Endothelial cell of umbilical vein (primary cell): Measurements from ENCODE around the gene LRRC46. TPM values are rescaled to one million over a fixed set of nuclear protein-coding genes. Genes with fewer than 3 reads are reported as not detected.

ENCODE experiments used
- BruUV-seq: library from RNA; stranded (reverse); fragments of 400-500 nt; replicated peaks from 2 replicates; lab custom pipeline; 2021; lab: Mats Ljungman, UMichigan
- CTCF ChIA-PET: fragments of 300-600, 350-600 bp; sonication (Branson Sonifier 250); formaldehyde crosslinking; loops from one replicate; lab custom pipeline; 2021; ENCODE audit warnings: antibody characterized with exemption, inconsistent platforms; lab: Charles Lee
- POLR2A ChIA-PET: fragments of 300-600, 350-600 bp; sonication (Branson Sonifier 250); formaldehyde crosslinking; loops from one replicate; lab custom pipeline; 2021; ENCODE audit warnings: antibody characterized with exemption, inconsistent platforms; lab: Charles Lee
- DNase-seq: peaks from one replicate; pipeline ENCODE4 v3.0.0-alpha.2; 2011; ENCODE audit warnings: low read depth, low spot score
- FAIRE-seq: peaks from 2 replicates; lab custom pipeline; 2011; peaks lifted over from hg19 to GRCh38; lab: Jason Lieb, UNC
- H2AFZ ChIP-seq: 2 replicates; pipeline ENCODE4 v1.6.0; 2012; ENCODE audit warnings: low read depth, low read length, control low read depth, inconsistent platforms
- H3K27ac ChIP-seq: 2 replicates; pipeline ENCODE4 v1.5.1; 2011; ENCODE audit warnings: low read depth, mild to moderate bottlenecking, control low read depth, low read length, moderate library complexity; ENCODE audit not compliant: insufficient read depth
- H3K27me3 ChIP-seq, 2 experiments: 2 replicates each; pipeline versions ENCODE4 v1.6.0 to v1.6.1; 2011; ENCODE audit warnings: low read length in 2 of 2, mixed read lengths in 1 of 2; ENCODE audit not compliant: control insufficient read depth in 2 of 2, insufficient read depth in 2 of 2
- H3K36me3 ChIP-seq, 2 experiments: 2 replicates in 1 of 2; 3 replicates in 1 of 2; pipeline ENCODE4 v1.5.1; 2011; ENCODE audit warnings: low read length in 2 of 2, mild to moderate bottlenecking in 1 of 2, moderate library complexity in 1 of 2; ENCODE audit not compliant: control insufficient read depth in 2 of 2, insufficient read depth in 2 of 2; ENCODE audit errors: extremely low read depth in 1 of 2
- H3K4me1 ChIP-seq: 3 replicates; pipeline ENCODE4 v1.5.1; 2011; ENCODE audit warnings: mild to moderate bottlenecking, low read length; ENCODE audit not compliant: control insufficient read depth, insufficient read depth; ENCODE audit errors: extremely low read depth
- H3K4me2 ChIP-seq: 2 replicates; pipeline ENCODE4 v1.6.1; 2011; ENCODE audit warnings: low read length, control low read depth, mixed read lengths; ENCODE audit not compliant: insufficient read depth
- H3K4me3 ChIP-seq, 3 experiments: fragments of 200-600 bp in 1 of 3; sonication (generic), shearing (Covaris generic) in 1 of 3; replicated peaks in 1 of 3; 2 replicates each; pipeline ENCODE4 v1.5.1; 2011 to 2016; ENCODE audit warnings: control low read depth in 3 of 3, low read length in 3 of 3, mild to moderate bottlenecking in 2 of 3, inconsistent platforms in 1 of 3, low read depth in 1 of 3, moderate library complexity in 1 of 3; ENCODE audit not compliant: insufficient read depth in 1 of 3
- H3K79me2 ChIP-seq: 2 replicates; pipeline ENCODE4 v1.6.0; 2012; ENCODE audit warnings: low read length, inconsistent platforms; ENCODE audit not compliant: control insufficient read depth, insufficient read depth
- H3K9ac ChIP-seq: replicated peaks from 2 replicates; pipeline ENCODE3; 2011; ENCODE audit warnings: low read length, control low read depth; ENCODE audit not compliant: insufficient read depth; ENCODE audit errors: extremely low read depth
- H3K9me1 ChIP-seq: replicated peaks from 3 replicates; pipeline ENCODE4 v1.6.0; 2011; ENCODE audit warnings: mild to moderate bottlenecking, low read length; ENCODE audit not compliant: control insufficient read depth, insufficient read depth; ENCODE audit errors: extremely low read depth
- H3K9me3 ChIP-seq: replicated peaks from 2 replicates; pipeline ENCODE4 v1.5.1; 2012; ENCODE audit warnings: low read length, inconsistent platforms; ENCODE audit not compliant: control insufficient read depth, insufficient read depth
- H4K20me1 ChIP-seq: replicated peaks from 2 replicates; pipeline ENCODE3; 2011; ENCODE audit warnings: mild to moderate bottlenecking, low read length; ENCODE audit not compliant: control insufficient read depth, insufficient read depth; ENCODE audit errors: extremely low read depth
- EZH2 ChIP-seq: IDR thresholded peaks from 2 replicates; pipeline ENCODE4 v1.6.1; 2012; ENCODE audit warnings: borderline replicate concordance, low read depth, mild to moderate bottlenecking, moderate library complexity, low read length, inconsistent platforms; ENCODE audit not compliant: severe bottlenecking
- FOS ChIP-seq: IDR thresholded peaks from 2 replicates; pipeline ENCODE4 v1.6.1; 2011; ENCODE audit warnings: mild to moderate bottlenecking, low read length, moderate library complexity, borderline replicate concordance; ENCODE audit not compliant: insufficient read depth
- GATA2 ChIP-seq: IDR thresholded peaks from 2 replicates; pipeline ENCODE4 v1.7.0; 2011; ENCODE audit warnings: low read depth, mild to moderate bottlenecking, moderate library complexity, mixed read lengths, low read length; ENCODE audit not compliant: insufficient read length, insufficient read depth
- JUN ChIP-seq: IDR thresholded peaks from 2 replicates; pipeline ENCODE4 v1.6.1; 2011; ENCODE audit warnings: borderline replicate concordance, low read depth; ENCODE audit not compliant: insufficient read length, insufficient read depth
- MAX ChIP-seq: IDR thresholded peaks from 2 replicates; pipeline ENCODE4 v1.6.1; 2011; ENCODE audit not compliant: insufficient read depth, insufficient read length
- MYC ChIP-seq: IDR thresholded peaks from one replicate; pipeline ENCODE4 v1.6.1; 2011; ENCODE audit warnings: mild to moderate bottlenecking, low read depth, low read length
- POLR2A ChIP-seq: IDR thresholded peaks from 2 replicates; pipeline ENCODE4 v1.6.1; 2012; ENCODE audit warnings: low read depth, mild to moderate bottlenecking, control low read depth, low read length
- POLR2AphosphoS5 ChIP-seq: IDR thresholded peaks from 2 replicates; pipeline ENCODE4 v1.6.1; 2012; ENCODE audit warnings: low read depth, mild to moderate bottlenecking, control low read depth, low read length, moderate library complexity; ENCODE audit not compliant: insufficient read depth
- dilution Hi-C: fragments of 300-500 bp; cut with MboI; formaldehyde crosslinking; loops from one replicate; pipeline ENCODE4 v1.15.0; 2019; ENCODE audit warnings: low sequenced_read_pairs; ENCODE audit not compliant: extremely low pct_ligation_motif_present
- intact Hi-C: fragments of 100-400 bp; cut with micrococcal nuclease; formaldehyde crosslinking; loops from one replicate; pipeline ENCODE4 v1.10.0; 2022
- polyA plus RNA-seq, 4 experiments: library from polyadenylated mRNA; depleted of rRNA in 3 of 4; stranded (reverse) in 3 of 4; unstranded in 1 of 4; fragments of >200 nt; gene quantifications; 2 replicates each; pipeline versions ENCODE4 v1.2.1 to v1.2.3, GENCODE V29; 2011 to 2012; ENCODE audit warnings: missing spikeins in 1 of 4
- total RNA-seq: library from RNA; stranded (reverse); gene quantifications from 2 replicates; pipeline ENCODE4 v1.2.3, GENCODE V29; 2021
- TF ChIP-seq, protein P1 (sequence below), 2 donors: IDR thresholded peaks; 1 replicate in 1 of 2; 2 replicates in 1 of 2; pipeline ENCODE4 v1.5.1; 2011; ENCODE audit warnings: low read length in 2 of 2, mild to moderate bottlenecking in 2 of 2, moderate library complexity in 2 of 2, control low read depth in 1 of 2, inconsistent platforms in 1 of 2, low read depth in 1 of 2; ENCODE audit not compliant: insufficient read depth in 1 of 2; ENCODE audit errors: extremely low read depth in 1 of 2

Gene LRRC46
- total and polyA plus RNA-seq, 2 donors (not counting 3 experiments of a cell fraction or from before 2014, with no cell fraction given), result 0.36 to 0.42 TPM

DNA sequence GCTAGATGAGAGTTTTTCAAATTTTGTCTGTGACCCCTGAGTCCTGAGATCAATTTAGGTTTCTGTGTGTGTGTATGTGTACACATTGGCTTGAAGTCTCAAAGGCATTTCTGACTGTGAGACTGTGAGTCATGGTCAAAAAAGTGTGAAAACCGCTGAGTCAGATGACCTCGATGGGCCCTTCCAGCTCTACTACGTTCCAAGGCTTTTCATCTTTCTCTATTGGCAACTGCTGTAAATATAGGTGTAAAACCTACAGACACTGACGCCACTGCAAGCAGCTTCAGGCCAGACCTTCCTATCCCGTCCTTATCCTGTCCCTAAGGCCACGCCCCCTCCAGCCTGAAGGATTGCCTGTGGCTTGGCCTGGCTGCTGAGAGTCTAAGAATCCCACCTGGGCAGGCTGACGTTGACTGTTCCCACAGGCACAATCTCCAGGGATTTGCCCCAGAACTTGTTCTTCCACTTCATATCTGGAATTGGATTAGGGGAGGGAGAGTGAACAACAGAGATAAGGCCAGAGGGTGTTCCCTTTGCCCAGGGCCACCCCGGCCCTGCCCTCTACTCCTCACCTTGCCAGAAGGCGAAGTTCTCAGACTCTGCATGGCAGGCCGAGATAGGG is 21.2 kb upstream of the LRRC46 start:
- TF ChIP-seq POLR2A (no peak), JUN (peak; percentile 46), FOS (peak; percentile 78)
- peak overlapping the region; percentile 54 for H3K27ac ChIP-seq
- no peak overlapping the region for H3K4me3 ChIP-seq
- no peak overlapping the region for H3K4me2 ChIP-seq
- H3K27me3 ChIP-seq, result no peaks in the 10 kb centered on the region
- no peaks in the 10 kb centered on the region for H3K9me1 ChIP-seq
- H4K20me1 ChIP-seq, result no peaks in the 10 kb centered on the region
- POLR2A ChIA-PET, result no interaction called here
- DNase-seq, result peak; percentile 65
- no peaks in the 10 kb centered on the region for H3K79me2 ChIP-seq
- H3K9me3 ChIP-seq, result no peaks in the 10 kb centered on the region
- H3K9ac ChIP-seq, result no peak overlapping the region
- peaks cover 3 to 51% of the 10 kb centered on the region in 2 experiments for H3K36me3 ChIP-seq
- H3K4me1 ChIP-seq, result peaks cover 9% of the 10 kb centered on the region
- peak; percentile 91 for FAIRE-seq
- dilution Hi-C loops (no loop called here), intact Hi-C loops (no loop called here)
- BruUV-seq, result no TSS peak
- H2AFZ ChIP-seq, result no peak overlapping the region
- CTCF ChIA-PET, result interaction anchor here (0.7 to 1.4 kb wide), 2 partner anchors 9 to 112 kb away, joined by 3 to 5 read pairs; no protein-coding TSS in a partner anchor

GRCh38 chr17:47810901-47811635 is 20.4 kb upstream of the LRRC46 start:
- H3K27me3 ChIP-seq, result no peaks in the 10 kb centered on the region
- peak overlapping the region; percentile 54 for H3K27ac ChIP-seq
- ChIA-PET CTCF (interaction anchor here (1.4 kb wide), 1 partner anchor 10 kb away, joined by 5 read pairs; no protein-coding TSS in a partner anchor), POLR2A (no interaction called here)
- BruUV-seq, result no TSS peak
- intact Hi-C loops, result no loop called here
- peaks cover 3 to 58% of the 10 kb centered on the region in 2 experiments for H3K36me3 ChIP-seq
- H3K9me1 ChIP-seq, result no peaks in the 10 kb centered on the region
- DNase-seq, result no peak
- TF ChIP-seq MAX (no peak), GATA2 (no peak), POLR2AphosphoS5 (no peak), POLR2A (no peak), FOS (no peak), EZH2 (no peak), MYC (no peak), JUN (no peak)
- TF ChIP-seq, protein P1, sequence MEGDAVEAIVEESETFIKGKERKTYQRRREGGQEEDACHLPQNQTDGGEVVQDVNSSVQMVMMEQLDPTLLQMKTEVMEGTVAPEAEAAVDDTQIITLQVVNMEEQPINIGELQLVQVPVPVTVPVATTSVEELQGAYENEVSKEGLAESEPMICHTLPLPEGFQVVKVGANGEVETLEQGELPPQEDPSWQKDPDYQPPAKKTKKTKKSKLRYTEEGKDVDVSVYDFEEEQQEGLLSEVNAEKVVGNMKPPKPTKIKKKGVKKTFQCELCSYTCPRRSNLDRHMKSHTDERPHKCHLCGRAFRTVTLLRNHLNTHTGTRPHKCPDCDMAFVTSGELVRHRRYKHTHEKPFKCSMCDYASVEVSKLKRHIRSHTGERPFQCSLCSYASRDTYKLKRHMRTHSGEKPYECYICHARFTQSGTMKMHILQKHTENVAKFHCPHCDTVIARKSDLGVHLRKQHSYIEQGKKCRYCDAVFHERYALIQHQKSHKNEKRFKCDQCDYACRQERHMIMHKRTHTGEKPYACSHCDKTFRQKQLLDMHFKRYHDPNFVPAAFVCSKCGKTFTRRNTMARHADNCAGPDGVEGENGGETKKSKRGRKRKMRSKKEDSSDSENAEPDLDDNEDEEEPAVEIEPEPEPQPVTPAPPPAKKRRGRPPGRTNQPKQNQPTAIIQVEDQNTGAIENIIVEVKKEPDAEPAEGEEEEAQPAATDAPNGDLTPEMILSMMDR (IDR thresholded peaks at IDR 0.05; ENCODE audit: extremely low read depth in 1 of 2, insufficient read depth in 1 of 2, low read depth in 1 of 2, low read length in 2 of 2), result no peak
- FAIRE-seq, result no peak
- no peaks in the 10 kb centered on the region for H3K9me3 ChIP-seq
- H3K4me3 ChIP-seq, result no peak overlapping the region
- H3K4me1 ChIP-seq, result peaks cover 9% of the 10 kb centered on the region
- no peak overlapping the region for H3K9ac ChIP-seq
- H4K20me1 ChIP-seq, result no peaks in the 10 kb centered on the region
- dilution Hi-C loops, result no loop called here
- H3K79me2 ChIP-seq, result no peaks in the 10 kb centered on the region
- H3K4me2 ChIP-seq, result no peak overlapping the region
- no peak overlapping the region for H2AFZ ChIP-seq
